SK-N-SH (cell line): ENCODE data around the gene PGAM2. TPM values are rescaled to one million over a fixed set of nuclear protein-coding genes. Genes with fewer than 3 reads are reported as not detected.

Source experiments
- CTCF ChIA-PET: fragments of 300-600, 350-600 bp; formaldehyde crosslinking; extraction: SDS; loops from one replicate; lab custom pipeline; 2021; lab: Yijun Ruan, JAX
- POLR2A ChIA-PET: fragments of 350-600 bp; sonication (Branson Sonifier 250); formaldehyde crosslinking; extraction: SDS; loops from one replicate; lab custom pipeline; 2020; ENCODE audit warnings: antibody characterized with exemption, inconsistent platforms; lab: Yijun Ruan, JAX
- DNase-seq: peaks from one replicate; pipeline ENCODE4 v3.0.0; 2012
- H2AFZ ChIP-seq: fragments of 200-600 bp; sonication (generic); 2 replicates; pipeline ENCODE4 v1.8.1; 2016; ENCODE audit warnings: antibody characterized with exemption, mild to moderate bottlenecking, low read depth
- H3F3A ChIP-seq: fragments of 200-600 bp; sonication (generic); replicated peaks from 2 replicates; pipeline ENCODE3; 2016; ENCODE audit warnings: antibody characterized with exemption, mild to moderate bottlenecking; ENCODE audit not compliant: insufficient read depth
- H3K27ac ChIP-seq, 2 experiments: fragments of 200-500 bp in 1 of 2; fragments of 200-600 bp in 1 of 2; sonication (Bioruptor generic) in 1 of 2; sonication (generic), shearing (Covaris generic) in 1 of 2; 2 replicates each; pipeline versions ENCODE4 v1.5.1 to v1.6.1; 2014 to 2016; ENCODE audit warnings: low read depth in 2 of 2, inconsistent platforms in 1 of 2, low read length in 1 of 2, mild to moderate bottlenecking in 1 of 2, mixed read lengths in 1 of 2
- H3K27me3 ChIP-seq: fragments of 200-600 bp; sonication (generic), shearing (Covaris generic); 2 replicates; pipeline ENCODE4 v1.6.1; 2016; ENCODE audit warnings: mixed run types; ENCODE audit not compliant: insufficient read depth
- H3K36me3 ChIP-seq, 2 experiments: fragments of 200-500 bp in 1 of 2; fragments of 200-600 bp in 1 of 2; sonication (Bioruptor generic) in 1 of 2; sonication (generic) in 1 of 2; replicated peaks in 1 of 2; 2 replicates each; pipeline versions ENCODE3 to v1.5.1; 2014 to 2016; ENCODE audit warnings: low read length in 1 of 2, mild to moderate bottlenecking in 1 of 2; ENCODE audit not compliant: insufficient read depth in 2 of 2, control insufficient read depth in 1 of 2
- H3K4me1 ChIP-seq, 2 experiments: fragments of 200-500 bp in 1 of 2; fragments of 200-600 bp in 1 of 2; sonication (Bioruptor generic) in 1 of 2; sonication (generic), shearing (Covaris generic) in 1 of 2; 2 replicates each; pipeline versions ENCODE4 v1.5.1 to v1.6.1; 2014 to 2016; ENCODE audit warnings: low read depth in 1 of 2, low read length in 1 of 2, mixed run types in 1 of 2; ENCODE audit not compliant: insufficient read depth in 2 of 2, control insufficient read depth in 1 of 2
- H3K4me2 ChIP-seq: fragments of 200-600 bp; sonication (generic), shearing (Covaris generic); 2 replicates; pipeline ENCODE4 v1.6.1; 2017; ENCODE audit warnings: mixed run types
- H3K4me3 ChIP-seq, 2 experiments: fragments of 200-500 bp in 1 of 2; fragments of 200-600 bp in 1 of 2; sonication (Bioruptor generic) in 1 of 2; sonication (generic), shearing (Covaris generic) in 1 of 2; 2 replicates each; pipeline versions ENCODE4 v1.5.1 to v1.8.1; 2014 to 2016; ENCODE audit warnings: low read depth in 2 of 2, inconsistent platforms in 1 of 2, low read length in 1 of 2, mild to moderate bottlenecking in 1 of 2, mixed read lengths in 1 of 2, moderate library complexity in 1 of 2
- H3K79me2 ChIP-seq: fragments of 200-600 bp; sonication (generic); 2 replicates; pipeline ENCODE4 v1.8.1; 2017; ENCODE audit warnings: mild to moderate bottlenecking; ENCODE audit not compliant: insufficient read depth
- H3K9ac ChIP-seq: fragments of 200-600 bp; sonication (generic); 2 replicates; pipeline ENCODE4 v1.6.1; 2017; ENCODE audit warnings: mixed run types
- H3K9me2 ChIP-seq: fragments of 200-600 bp; sonication (generic); 2 replicates; pipeline ENCODE4 v1.6.1; 2017; ENCODE audit warnings: mixed run types
- H3K9me3 ChIP-seq: fragments of 200-600 bp; sonication (generic); 2 replicates; pipeline ENCODE4 v1.6.1; 2017; ENCODE audit warnings: mixed run types, mild to moderate bottlenecking, moderate library complexity
- H4K20me1 ChIP-seq: fragments of 200-600 bp; sonication (generic); 2 replicates; pipeline ENCODE4 v1.6.1; 2017; ENCODE audit warnings: mild to moderate bottlenecking, mixed run types; ENCODE audit not compliant: insufficient read depth
- CHD2 ChIP-seq: fragments of 150-350 bp; IDR thresholded peaks from 2 replicates; pipeline ENCODE4 v1.6.1; 2018; ENCODE audit warnings: low read length; ENCODE audit not compliant: partially characterized antibody
- ELF1 ChIP-seq: IDR thresholded peaks from 2 replicates; pipeline ENCODE4 v1.4.0; 2012
- EP300 ChIP-seq, 2 experiments: IDR thresholded peaks; 2 replicates each; pipeline versions ENCODE4 v1.4.0 to v1.6.1; 2012; ENCODE audit warnings: borderline replicate concordance in 1 of 2, low read depth in 1 of 2, low read length in 1 of 2
- FOXJ3 ChIP-seq: sonication (generic); formaldehyde crosslinking; IDR thresholded peaks from 2 replicates; pipeline ENCODE4 v1.5.1; 2020; ENCODE audit warnings: mild to moderate bottlenecking, missing genetic modification reagents
- FOXM1 ChIP-seq: IDR thresholded peaks from 2 replicates; pipeline ENCODE4 v1.4.0; 2012; ENCODE audit warnings: low read depth, mild to moderate bottlenecking
- MXI1 ChIP-seq: IDR thresholded peaks from 2 replicates; pipeline ENCODE4 v1.6.1; 2012; ENCODE audit warnings: mild to moderate bottlenecking, low read depth, low read length, improper control_type of control experiment
- NFIC ChIP-seq: IDR thresholded peaks from 2 replicates; pipeline ENCODE4 v1.4.0; 2012; ENCODE audit warnings: borderline replicate concordance
- NRF1 ChIP-seq: IDR thresholded peaks from 2 replicates; pipeline ENCODE4 v1.6.1; 2012; ENCODE audit warnings: low read depth, mild to moderate bottlenecking, low read length
- RAD21 ChIP-seq: IDR thresholded peaks from 2 replicates; pipeline ENCODE4 v1.6.1; 2012; ENCODE audit warnings: mild to moderate bottlenecking, low read length
- RCOR1 ChIP-seq: fragments of 150-350 bp; IDR thresholded peaks from 2 replicates; pipeline ENCODE4 v1.6.1; 2017; ENCODE audit warnings: antibody characterized with exemption, low read length
- RFX5 ChIP-seq: IDR thresholded peaks from 2 replicates; pipeline ENCODE4 v1.6.1; 2012; ENCODE audit warnings: mild to moderate bottlenecking, improper control_type of control experiment, low read length
- SIN3A ChIP-seq: IDR thresholded peaks from 2 replicates; pipeline ENCODE4 v1.6.1; 2012; ENCODE audit warnings: low read depth, mild to moderate bottlenecking, low read length, moderate library complexity, borderline replicate concordance
- SMC3 ChIP-seq: IDR thresholded peaks from 2 replicates; pipeline ENCODE4 v1.6.1; 2012; ENCODE audit warnings: low read depth, low read length, improper control_type of control experiment
- TAF1 ChIP-seq: IDR thresholded peaks from 2 replicates; pipeline ENCODE4 v1.6.1; 2012; ENCODE audit warnings: low read depth, mild to moderate bottlenecking, low read length, moderate library complexity, borderline replicate concordance
- TEAD4 ChIP-seq: IDR thresholded peaks from 2 replicates; pipeline ENCODE4 v1.4.0; 2012; ENCODE audit warnings: mild to moderate bottlenecking, borderline replicate concordance; ENCODE audit not compliant: insufficient read depth
- YY1 ChIP-seq: IDR thresholded peaks from 2 replicates; pipeline ENCODE4 v1.4.0; 2012; ENCODE audit warnings: low read depth, mild to moderate bottlenecking
- WGBS: methylation state at CpG from one replicate; pipeline ENCODE4 v1.1.6; 2017; ENCODE audit warnings: low lambda C conversion rate; 5-methylcytosine and 5-hydroxymethylcytosine counted together
- polyA plus RNA-seq, 3 experiments: library from polyadenylated mRNA; depleted of rRNA; stranded (reverse); fragments of >200 nt; gene quantifications; 2 replicates each; pipeline ENCODE4 v1.2.3, GENCODE V29; 2012
- TF ChIP-seq, protein P1 (sequence below): fragments of 200-600 bp; sonication (generic); IDR thresholded peaks from 2 replicates; pipeline ENCODE4 v1.6.1; 2017; ENCODE audit warnings: antibody characterized with exemption, mild to moderate bottlenecking, moderate library complexity
- TF ChIP-seq, protein P2 (sequence below): IDR thresholded peaks from 2 replicates; pipeline ENCODE4 v1.4.0; 2012; ENCODE audit warnings: low read depth
- TF ChIP-seq, protein P3 (sequence below): IDR thresholded peaks from 2 replicates; pipeline ENCODE4 v1.6.1; 2012; ENCODE audit warnings: mild to moderate bottlenecking, low read depth, low read length, moderate library complexity

The PGAM2 gene
- polyA plus RNA-seq, 1 of the 3 experiments (the other 2 are of a cell fraction) = 0.79 TPM

DNA sequence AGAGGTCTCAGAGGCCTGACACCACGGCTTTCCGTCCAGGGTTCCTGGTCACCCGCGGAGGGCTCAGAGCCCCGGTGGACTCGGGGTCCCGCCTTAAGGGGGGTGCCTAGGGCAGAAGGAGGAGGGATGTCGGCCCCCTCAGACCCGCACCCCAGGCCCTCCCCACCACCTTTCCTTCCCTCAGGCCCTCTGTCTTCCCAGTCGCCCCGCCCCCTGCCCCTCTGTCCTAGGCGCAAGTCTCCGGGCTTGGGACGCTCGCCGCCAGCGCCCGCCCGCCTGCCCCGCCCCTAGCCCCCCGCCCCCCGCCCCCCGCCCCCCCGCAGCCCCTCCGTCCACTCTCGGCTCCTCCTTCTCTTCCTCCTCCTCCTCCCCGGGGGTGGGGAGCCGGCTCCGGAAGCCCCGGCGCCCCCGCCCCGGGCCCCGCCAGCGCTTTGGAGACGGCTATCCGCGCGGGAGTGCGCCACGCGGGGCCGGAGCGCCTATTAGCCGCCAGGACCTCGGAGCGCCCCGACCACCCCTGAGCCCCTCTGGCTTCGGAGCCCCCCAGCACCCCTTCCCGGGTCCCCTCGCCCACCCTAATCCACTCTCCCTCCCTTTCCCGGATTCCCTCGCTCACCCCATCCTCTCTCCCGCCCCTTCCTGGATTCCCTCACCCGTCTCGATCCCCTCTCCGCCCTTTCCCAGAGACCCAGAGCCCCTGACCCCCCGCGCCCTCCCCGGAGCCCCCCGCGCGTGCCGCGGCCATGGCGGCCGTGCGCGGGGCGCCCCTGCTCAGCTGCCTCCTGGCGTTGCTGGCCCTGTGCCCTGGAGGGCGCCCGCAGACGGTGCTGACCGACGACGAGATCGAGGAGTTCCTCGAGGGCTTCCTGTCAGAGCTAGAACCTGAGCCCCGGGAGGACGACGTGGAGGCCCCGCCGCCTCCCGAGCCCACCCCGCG is 38.8 kb upstream of the PGAM2 start, which contains the start of gene AEBP1:
Gene AEBP1, plus strand, starts transcription at position 423 of the 937 bp plus-strand sequence. Its CDS starts 321 bp downstream, at position 744.
- Histone ChIP-seq H3K9ac (peak within 1 kb of the TSS; percentile 80), H3K9me3 (no peaks in the 10 kb centered on the region), H3K4me1 (peaks cover 27 to 42% of the 10 kb centered on the region in 2 experiments; a peak in 2 of 4 replicates), H3K79me2 (peaks cover 41% of the 10 kb centered on the region), H3K4me2 (peak within 1 kb of the TSS; percentile 76), H4K20me1 (no peaks in the 10 kb centered on the region), H3K27me3 (no peaks in the 10 kb centered on the region), H3K36me3 (peaks cover 5 to 29% of the 10 kb centered on the region in 2 experiments), H2AFZ (peak within 1 kb of the TSS; percentile 68; the same call in 1 of the 2 replicates), H3F3A (peaks cover 36% of the 10 kb centered on the region), H3K27ac (peak within 1 kb of the TSS; percentile 45 to 93), H3K9me2 (no peaks in the 10 kb centered on the region), H3K4me3 (peak within 1 kb of the TSS; percentile 51 to 66)
- TF ChIP-seq, protein P1, sequence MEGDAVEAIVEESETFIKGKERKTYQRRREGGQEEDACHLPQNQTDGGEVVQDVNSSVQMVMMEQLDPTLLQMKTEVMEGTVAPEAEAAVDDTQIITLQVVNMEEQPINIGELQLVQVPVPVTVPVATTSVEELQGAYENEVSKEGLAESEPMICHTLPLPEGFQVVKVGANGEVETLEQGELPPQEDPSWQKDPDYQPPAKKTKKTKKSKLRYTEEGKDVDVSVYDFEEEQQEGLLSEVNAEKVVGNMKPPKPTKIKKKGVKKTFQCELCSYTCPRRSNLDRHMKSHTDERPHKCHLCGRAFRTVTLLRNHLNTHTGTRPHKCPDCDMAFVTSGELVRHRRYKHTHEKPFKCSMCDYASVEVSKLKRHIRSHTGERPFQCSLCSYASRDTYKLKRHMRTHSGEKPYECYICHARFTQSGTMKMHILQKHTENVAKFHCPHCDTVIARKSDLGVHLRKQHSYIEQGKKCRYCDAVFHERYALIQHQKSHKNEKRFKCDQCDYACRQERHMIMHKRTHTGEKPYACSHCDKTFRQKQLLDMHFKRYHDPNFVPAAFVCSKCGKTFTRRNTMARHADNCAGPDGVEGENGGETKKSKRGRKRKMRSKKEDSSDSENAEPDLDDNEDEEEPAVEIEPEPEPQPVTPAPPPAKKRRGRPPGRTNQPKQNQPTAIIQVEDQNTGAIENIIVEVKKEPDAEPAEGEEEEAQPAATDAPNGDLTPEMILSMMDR = 0 out of 2 replicates have a peak, but pooled peaks have one; percentile 18
- peak; percentile 26; the same call in 1 of the 2 replicates for TF ChIP-seq NFIC
- no peak for TF ChIP-seq ELF1
- TF ChIP-seq, protein P2, sequence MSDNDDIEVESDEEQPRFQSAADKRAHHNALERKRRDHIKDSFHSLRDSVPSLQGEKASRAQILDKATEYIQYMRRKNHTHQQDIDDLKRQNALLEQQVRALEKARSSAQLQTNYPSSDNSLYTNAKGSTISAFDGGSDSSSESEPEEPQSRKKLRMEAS = peak; percentile 47; the same call in 1 of the 2 replicates
- TF ChIP-seq MXI1 = 0 out of 2 replicates have a peak, but pooled peaks have one; percentile 22
- TF ChIP-seq RAD21 = peak; percentile 15; the same call in 1 of the 2 replicates
- no peak for TF ChIP-seq TEAD4
- 14% methylated on average over 68 of the region's 87 CpGs for WGBS
- ChIA-PET POLR2A (interaction anchor here (1.3 to 2.2 kb wide), 3 partner anchors 12 to 31 kb away, joined by 4 to 9 read pairs (median 5); partner anchors contain the start of gene POLD2), CTCF (interaction anchor here (0.7 to 2.8 kb wide), 7 partner anchors 11 to 386 kb away, joined by 3 to 12 read pairs (median 3); partner anchors contain the start of gene NUDCD3)
- DNase-seq = peak; percentile 96

DNA sequence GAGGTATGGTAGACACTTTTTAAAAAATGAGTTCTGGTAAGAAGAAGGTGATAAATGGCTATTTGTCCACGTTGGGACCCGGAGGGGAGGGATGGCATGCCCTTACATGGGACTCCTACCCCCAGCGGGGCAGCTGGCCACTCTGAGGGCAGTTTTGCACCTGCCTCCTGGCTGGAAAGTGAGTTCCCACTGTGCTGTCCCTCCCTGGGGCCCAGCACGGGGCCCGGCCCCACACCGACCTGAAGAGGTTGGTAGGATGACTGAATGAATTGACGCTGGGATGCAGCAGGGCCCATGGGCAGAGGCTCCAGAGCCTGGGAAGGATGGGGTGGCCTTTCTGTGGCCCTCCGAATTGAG is 38.2 kb upstream of the PGAM2 start:
- CTCF ChIA-PET = interaction anchor here (1.0 to 2.8 kb wide), 4 partner anchors 15 to 387 kb away, joined by 3 to 12 read pairs (median 3); partner anchors contain the start of genes NUDCD3 and POLD2
- Histone ChIP-seq H3K27ac (peak overlapping the region; percentile 45 to 93; a peak in 3 of 4 replicates), H3K27me3 (no peaks in the 10 kb centered on the region), H3K79me2 (peaks cover 41% of the 10 kb centered on the region), H3K9me3 (no peaks in the 10 kb centered on the region), H3K4me3 (peak overlapping the region in 1 of 2 experiments; percentile 51; a peak in 2 of 4 replicates), H4K20me1 (no peaks in the 10 kb centered on the region), H3K36me3 (peaks cover 5 to 22% of the 10 kb centered on the region in 2 experiments), H3F3A (peaks cover 40% of the 10 kb centered on the region), H3K4me2 (peak overlapping the region; percentile 29; the same call in 1 of the 2 replicates), H2AFZ (no peak overlapping the region), H3K9ac (no peak overlapping the region; the same call in 1 of the 2 replicates), H3K9me2 (no peaks in the 10 kb centered on the region), H3K4me1 (peaks cover 27 to 42% of the 10 kb centered on the region in 2 experiments; a peak in 2 of 4 replicates)
- DNase-seq = no peak
- WGBS = 86% methylated on average over 8 of the region's 8 CpGs
- no peak for TF ChIP-seq NRF1
- no peak for TF ChIP-seq SIN3A
- no peak for TF ChIP-seq FOXM1
- no peak for TF ChIP-seq YY1
- TF ChIP-seq CHD2 = no peak
- TF ChIP-seq EP300 (IDR thresholded peaks at IDR 0.05; ENCODE audit: borderline replicate concordance in 1 of 2, low read depth in 1 of 2, low read length in 1 of 2) = no peak
- TF ChIP-seq ELF1 = no peak
- TF ChIP-seq, protein P3, sequence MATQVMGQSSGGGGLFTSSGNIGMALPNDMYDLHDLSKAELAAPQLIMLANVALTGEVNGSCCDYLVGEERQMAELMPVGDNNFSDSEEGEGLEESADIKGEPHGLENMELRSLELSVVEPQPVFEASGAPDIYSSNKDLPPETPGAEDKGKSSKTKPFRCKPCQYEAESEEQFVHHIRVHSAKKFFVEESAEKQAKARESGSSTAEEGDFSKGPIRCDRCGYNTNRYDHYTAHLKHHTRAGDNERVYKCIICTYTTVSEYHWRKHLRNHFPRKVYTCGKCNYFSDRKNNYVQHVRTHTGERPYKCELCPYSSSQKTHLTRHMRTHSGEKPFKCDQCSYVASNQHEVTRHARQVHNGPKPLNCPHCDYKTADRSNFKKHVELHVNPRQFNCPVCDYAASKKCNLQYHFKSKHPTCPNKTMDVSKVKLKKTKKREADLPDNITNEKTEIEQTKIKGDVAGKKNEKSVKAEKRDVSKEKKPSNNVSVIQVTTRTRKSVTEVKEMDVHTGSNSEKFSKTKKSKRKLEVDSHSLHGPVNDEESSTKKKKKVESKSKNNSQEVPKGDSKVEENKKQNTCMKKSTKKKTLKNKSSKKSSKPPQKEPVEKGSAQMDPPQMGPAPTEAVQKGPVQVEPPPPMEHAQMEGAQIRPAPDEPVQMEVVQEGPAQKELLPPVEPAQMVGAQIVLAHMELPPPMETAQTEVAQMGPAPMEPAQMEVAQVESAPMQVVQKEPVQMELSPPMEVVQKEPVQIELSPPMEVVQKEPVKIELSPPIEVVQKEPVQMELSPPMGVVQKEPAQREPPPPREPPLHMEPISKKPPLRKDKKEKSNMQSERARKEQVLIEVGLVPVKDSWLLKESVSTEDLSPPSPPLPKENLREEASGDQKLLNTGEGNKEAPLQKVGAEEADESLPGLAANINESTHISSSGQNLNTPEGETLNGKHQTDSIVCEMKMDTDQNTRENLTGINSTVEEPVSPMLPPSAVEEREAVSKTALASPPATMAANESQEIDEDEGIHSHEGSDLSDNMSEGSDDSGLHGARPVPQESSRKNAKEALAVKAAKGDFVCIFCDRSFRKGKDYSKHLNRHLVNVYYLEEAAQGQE = no peak
- no peak for TF ChIP-seq TAF1
- no peak for TF ChIP-seq RCOR1
- no peak for TF ChIP-seq TEAD4
- TF ChIP-seq FOXJ3 (CRISPR knock-in tag) = no peak
- TF ChIP-seq RFX5 = no peak
- TF ChIP-seq SMC3 = no peak
- POLR2A ChIA-PET = interaction anchor here (1.6 kb wide), 1 partner anchor 12 kb away, joined by 4 read pairs; no protein-coding TSS in a partner anchor
